ENCODE measurements around the gene PIH1D1.

DNA sequence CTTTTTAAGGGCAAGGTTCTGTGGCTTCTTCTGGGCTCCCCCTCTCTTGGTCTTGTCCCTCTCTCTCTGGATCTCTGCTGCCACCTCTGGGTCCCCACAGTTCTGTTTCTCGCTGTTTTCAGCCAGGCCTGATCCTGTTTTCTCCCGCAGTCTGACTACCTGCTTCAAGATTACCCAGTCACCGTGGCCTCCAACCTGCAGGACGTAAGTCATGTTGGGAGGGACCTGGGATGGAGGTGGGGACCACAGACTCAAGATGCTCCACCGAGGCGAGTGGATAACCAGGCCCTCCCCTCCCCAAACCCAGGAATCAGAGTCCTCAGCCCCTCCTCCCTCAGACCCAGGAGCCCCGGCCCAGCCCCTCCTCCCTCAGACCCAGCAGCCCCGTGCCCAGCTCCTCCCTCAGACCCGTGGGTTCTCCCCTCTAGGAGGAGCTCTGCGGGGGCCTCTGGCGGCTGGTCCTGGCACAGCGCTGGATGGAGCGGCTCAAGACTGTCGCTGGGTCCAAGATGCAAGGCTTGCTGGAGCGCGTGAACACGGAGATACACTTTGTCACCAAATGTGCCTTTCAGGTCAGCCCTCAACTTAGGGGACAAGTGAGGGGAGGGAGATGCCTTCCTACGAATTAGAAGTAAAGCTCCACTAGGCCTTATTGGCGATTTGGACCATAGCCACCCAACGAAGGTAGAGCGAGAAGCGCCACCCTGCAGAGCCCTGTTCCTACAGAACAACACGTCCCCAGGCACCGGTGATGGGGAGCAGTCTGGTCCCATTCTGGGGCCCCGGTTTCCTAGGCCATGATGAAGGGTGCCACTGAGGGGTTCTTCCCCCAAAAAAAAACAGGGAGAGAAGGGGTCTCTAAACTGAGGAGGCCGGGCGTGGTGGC lies 24.6 kb upstream of the PIH1D1 start:
- TF ChIP-seq POLR2A (IDR thresholded peaks at IDR 0.05; ENCODE audit: low read depth, low read length) (no peak), POLR2AphosphoS5 (IDR thresholded peaks at IDR 0.05; ENCODE audit: low read depth, low read length) (no peak)
